Colonic mucosa (tissue), 4 donors: Measurements from ENCODE around the gene DLG2. TPM values are rescaled to one million over a fixed set of nuclear protein-coding genes. Genes with fewer than 3 reads are reported as not detected.
"Not testable (repeated sequence)": the region's sequence is repeated elsewhere in the genome, so short reads cannot be mapped to it uniquely, and the experiment has no call there.

Experiments
- DNase-seq: peaks from one replicate; pipeline ENCODE4 v3.0.0-alpha.2; 2020
- H3K27ac ChIP-seq: fragments of 200-600 bp; one replicate; pipeline ENCODE4 v1.8.0; 2021
- H3K27me3 ChIP-seq: fragments of 200-600 bp; one replicate; pipeline ENCODE4 v1.8.0; 2021
- H3K36me3 ChIP-seq: fragments of 200-600 bp; one replicate; pipeline ENCODE4 v1.8.0; 2021
- H3K4me1 ChIP-seq: fragments of 200-600 bp; one replicate; pipeline ENCODE4 v1.8.0; 2021; ENCODE audit warnings: mild to moderate bottlenecking
- H3K4me3 ChIP-seq: fragments of 200-600 bp; one replicate; pipeline ENCODE4 v1.8.0; 2021
- H3K9ac ChIP-seq, 2 donors: one replicate each; pipeline ENCODE4 v1.7.0; 2013; ENCODE audit warnings: control low read depth in 2 of 2, low read depth in 2 of 2, low read length in 2 of 2
- H3K9me3 ChIP-seq: fragments of 200-600 bp; one replicate; pipeline ENCODE4 v1.8.0; 2021
- intact Hi-C: fragments of 100-400 bp; cut with DNase I; formaldehyde crosslinking; loops from one replicate; pipeline ENCODE4 v1.14.1; 2022
- total RNA-seq, 2 donors: library from RNA; stranded (reverse); fragmentation: NEBNext Ultra II Directional in 1 of 2; extraction: Animal tissue kit (Norgen Biotek cat#: 25700) in 1 of 2; gene quantifications; one replicate each; pipeline ENCODE4 v1.2.1, GENCODE V29; 2021
- TF ChIP-seq, protein P1 (sequence below): fragments of 200-600 bp; IDR thresholded peaks from one replicate; pipeline ENCODE4 v1.8.0; 2022; ENCODE audit warnings: antibody characterized with exemption, mild to moderate bottlenecking
- donor health status: healthy.
- donor health status: DM: no; HTN: no; CAD: no.
- donor health status: DM: no; HTN: no; CAD: no.

The DLG2 gene
- total RNA-seq, 2 donors from 2014 or later, result 1.4 to 3.3 TPM

DNA sequence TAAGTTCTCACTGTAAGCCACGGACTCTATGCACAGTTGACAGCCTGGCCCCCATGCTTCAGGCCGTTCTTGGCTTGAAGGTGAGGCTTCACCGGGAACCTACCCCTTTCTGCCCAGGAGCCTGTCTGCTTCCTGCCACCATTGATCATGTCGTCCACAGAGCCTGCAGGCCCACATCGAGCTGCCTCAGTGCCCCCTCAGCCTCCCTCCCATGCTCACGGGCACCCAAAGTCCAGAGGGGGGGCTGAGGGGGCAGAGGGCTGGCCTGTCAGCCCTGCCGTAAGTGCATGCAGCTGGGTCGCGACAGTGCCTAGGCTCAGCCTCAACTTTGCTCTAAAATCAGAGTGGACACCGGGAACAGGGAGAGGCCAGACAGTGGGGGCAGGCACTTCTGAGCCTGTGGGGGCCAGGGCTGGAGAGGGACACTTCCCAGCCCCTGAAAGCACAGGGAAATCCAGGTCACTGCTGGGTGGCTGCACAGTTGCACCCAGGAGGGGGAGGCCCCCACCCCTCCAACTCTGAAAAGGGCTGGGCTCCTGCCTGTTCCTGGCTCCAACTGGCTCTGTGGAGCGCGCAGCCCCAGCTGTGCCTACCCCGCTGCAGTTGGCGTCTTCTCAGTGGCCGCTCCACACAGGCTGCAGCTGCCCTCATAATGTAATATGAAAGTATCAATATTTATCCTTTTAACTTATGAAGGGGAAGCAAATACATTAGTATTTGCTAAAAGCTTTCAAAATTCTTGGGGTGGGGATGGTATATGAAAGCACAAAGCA lies 598.6 kb downstream of the DLG2 start:
- no peaks in the 10 kb centered on the region for H3K9me3 ChIP-seq
- no peak for DNase-seq
- H3K27ac ChIP-seq, result no peak overlapping the region
- H3K4me3 ChIP-seq, result no peak overlapping the region
- no peaks in the 10 kb centered on the region for H3K4me1 ChIP-seq
- no peak overlapping the region for H3K9ac ChIP-seq
- H3K27me3 ChIP-seq, result no peaks in the 10 kb centered on the region
- TF ChIP-seq, protein P1, sequence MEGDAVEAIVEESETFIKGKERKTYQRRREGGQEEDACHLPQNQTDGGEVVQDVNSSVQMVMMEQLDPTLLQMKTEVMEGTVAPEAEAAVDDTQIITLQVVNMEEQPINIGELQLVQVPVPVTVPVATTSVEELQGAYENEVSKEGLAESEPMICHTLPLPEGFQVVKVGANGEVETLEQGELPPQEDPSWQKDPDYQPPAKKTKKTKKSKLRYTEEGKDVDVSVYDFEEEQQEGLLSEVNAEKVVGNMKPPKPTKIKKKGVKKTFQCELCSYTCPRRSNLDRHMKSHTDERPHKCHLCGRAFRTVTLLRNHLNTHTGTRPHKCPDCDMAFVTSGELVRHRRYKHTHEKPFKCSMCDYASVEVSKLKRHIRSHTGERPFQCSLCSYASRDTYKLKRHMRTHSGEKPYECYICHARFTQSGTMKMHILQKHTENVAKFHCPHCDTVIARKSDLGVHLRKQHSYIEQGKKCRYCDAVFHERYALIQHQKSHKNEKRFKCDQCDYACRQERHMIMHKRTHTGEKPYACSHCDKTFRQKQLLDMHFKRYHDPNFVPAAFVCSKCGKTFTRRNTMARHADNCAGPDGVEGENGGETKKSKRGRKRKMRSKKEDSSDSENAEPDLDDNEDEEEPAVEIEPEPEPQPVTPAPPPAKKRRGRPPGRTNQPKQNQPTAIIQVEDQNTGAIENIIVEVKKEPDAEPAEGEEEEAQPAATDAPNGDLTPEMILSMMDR, result no peak
- no peaks in the 10 kb centered on the region for H3K36me3 ChIP-seq
- intact Hi-C loops, result no loop called here

DNA sequence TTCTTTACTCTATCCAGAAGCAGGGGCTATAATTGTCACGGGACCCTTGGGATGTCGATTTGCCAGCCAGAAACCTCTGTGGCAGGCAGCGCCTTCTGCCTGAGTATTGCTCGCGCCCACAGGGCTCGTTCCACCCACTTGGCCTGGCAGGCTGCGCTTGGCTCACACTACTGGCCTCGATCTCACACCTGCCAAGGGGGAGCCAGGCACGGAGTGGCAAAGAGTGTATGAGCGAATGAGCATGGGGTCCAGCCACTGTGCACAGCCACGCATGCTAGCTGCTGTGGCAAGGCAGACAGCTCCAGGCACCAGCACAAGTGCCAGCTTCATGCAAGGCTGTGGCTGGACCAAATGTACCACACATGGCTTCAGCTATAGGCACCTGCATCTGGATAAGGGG lies 599.8 kb downstream of the DLG2 start:
- no peak overlapping the region for H3K27ac ChIP-seq
- H3K4me3 ChIP-seq, result no peak overlapping the region
- H3K4me1 ChIP-seq, result no peaks in the 10 kb centered on the region
- H3K9me3 ChIP-seq, result no peaks in the 10 kb centered on the region
- no peaks in the 10 kb centered on the region for H3K36me3 ChIP-seq
- H3K9ac ChIP-seq, result no peak overlapping the region
- intact Hi-C loops, result no loop called here
- DNase-seq, result no peak
- no peaks in the 10 kb centered on the region for H3K27me3 ChIP-seq
- TF ChIP-seq, protein P1, result no peak

DNA sequence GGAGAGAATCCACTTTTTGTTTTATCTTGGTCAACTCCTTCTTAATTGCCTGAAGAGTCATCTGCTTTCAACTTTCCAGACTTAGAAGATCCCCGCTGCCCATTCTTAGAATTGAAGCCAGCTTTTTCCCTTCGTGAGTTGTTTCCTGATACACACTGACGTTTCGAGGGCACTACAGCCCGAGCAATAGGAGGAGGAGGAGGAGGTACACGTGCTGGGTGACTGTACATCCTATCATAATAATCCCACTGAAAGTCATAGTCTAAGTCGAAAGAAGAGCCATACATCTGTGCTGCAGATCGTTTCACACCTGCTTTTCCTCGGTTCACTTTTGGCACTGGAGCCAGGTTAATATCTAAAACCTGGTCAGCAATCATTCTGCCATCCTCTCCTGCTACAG lies 606.1 kb downstream of the DLG2 start:
- Histone ChIP-seq H3K27me3 (no peaks in the 10 kb centered on the region), H3K27ac (no peak overlapping the region), H3K9ac (no peak overlapping the region), H3K36me3 (no peaks in the 10 kb centered on the region), H3K9me3 (no peaks in the 10 kb centered on the region), H3K4me1 (no peaks in the 10 kb centered on the region), H3K4me3 (no peak overlapping the region)
- TF ChIP-seq, protein P1, result no peak
- intact Hi-C loops, result no loop called here
- DNase-seq, result no peak

DNA sequence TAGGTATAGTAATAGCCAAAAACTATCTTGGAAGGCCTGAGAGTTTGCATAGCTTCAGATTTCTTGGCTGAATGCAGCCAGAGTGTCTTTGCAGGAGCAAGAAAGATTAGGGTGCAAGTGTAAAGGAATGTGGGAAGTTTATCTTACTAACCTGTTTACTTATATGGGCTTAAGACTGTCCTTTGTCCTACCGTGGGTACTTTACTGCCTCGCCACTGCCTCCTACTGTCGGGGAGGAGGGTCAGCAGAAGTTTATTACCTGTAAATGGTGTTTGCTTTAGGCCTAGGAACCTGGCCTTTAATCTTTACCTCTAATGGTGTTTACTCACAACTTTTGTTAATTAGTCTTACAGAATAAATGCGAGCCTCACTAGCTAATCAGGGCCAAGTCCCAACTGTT lies 633.8 kb downstream of the DLG2 start:
- TF ChIP-seq, protein P1, result no peak
- Histone ChIP-seq H3K27ac (no peak overlapping the region), H3K9ac (no peak overlapping the region), H3K36me3 (no peaks in the 10 kb centered on the region), H3K9me3 (no peaks in the 10 kb centered on the region), H3K27me3 (no peaks in the 10 kb centered on the region), H3K4me3 (no peak overlapping the region), H3K4me1 (no peaks in the 10 kb centered on the region)
- intact Hi-C loops, result loop anchor here (10.0 kb wide), 1 partner anchor 199 kb away; no protein-coding TSS in a partner anchor
- peak; percentile 18 for DNase-seq

DNA sequence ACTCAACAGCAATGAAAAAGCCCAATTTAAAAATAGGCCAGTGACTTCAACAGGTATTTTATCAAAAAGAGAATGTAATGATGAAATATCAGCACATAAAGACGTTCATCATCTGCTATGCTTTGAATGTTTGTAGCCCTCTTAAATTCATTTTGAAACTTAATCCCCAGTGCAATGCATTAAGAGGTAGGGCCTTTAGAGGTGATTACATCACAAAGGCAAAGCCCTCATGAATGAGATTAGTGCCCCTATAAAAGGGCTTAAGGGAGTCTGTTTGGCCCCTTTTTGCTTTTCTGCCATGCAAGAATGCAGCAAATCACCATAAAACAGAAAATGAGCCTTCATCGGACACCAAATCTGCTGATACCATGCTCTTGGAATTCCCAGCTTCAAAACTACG lies 637.0 kb downstream of the DLG2 start:
- no peaks in the 10 kb centered on the region for H3K9me3 ChIP-seq
- TF ChIP-seq, protein P1, result no peak
- no peaks in the 10 kb centered on the region for H3K4me1 ChIP-seq
- no peak overlapping the region for H3K4me3 ChIP-seq
- no peak overlapping the region for H3K27ac ChIP-seq
- H3K36me3 ChIP-seq, result no peaks in the 10 kb centered on the region
- DNase-seq, result no peak
- H3K9ac ChIP-seq, result no peak overlapping the region
- H3K27me3 ChIP-seq, result no peaks in the 10 kb centered on the region
- intact Hi-C loops, result loop anchor here (10.0 kb wide), 1 partner anchor 195 kb away; no protein-coding TSS in a partner anchor

DNA sequence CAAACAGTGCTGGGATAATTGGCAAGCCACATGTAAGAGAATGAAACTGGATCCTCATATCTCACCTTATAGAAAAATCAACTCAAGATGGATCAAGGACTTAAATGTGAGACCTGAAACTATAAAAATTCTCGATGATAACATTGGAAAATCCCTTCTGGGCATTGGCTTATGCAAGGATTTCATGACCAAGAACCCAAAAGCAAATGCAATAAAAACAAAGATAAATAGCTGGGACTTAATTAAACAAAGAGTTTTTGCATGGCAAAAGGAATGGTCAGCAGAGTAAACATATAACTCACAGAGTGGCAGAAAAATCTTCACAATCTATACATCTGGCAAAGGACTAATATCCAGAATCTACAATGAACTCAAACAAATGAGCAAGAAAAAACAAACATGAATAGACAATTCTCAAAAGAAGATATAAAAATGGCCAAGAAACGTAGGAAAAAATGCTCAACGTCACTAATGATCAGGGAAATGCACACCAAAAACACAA lies 639.4 kb downstream of the DLG2 start:
- H3K9ac ChIP-seq, intact Hi-C loops, H3K4me3 ChIP-seq, DNase-seq, H3K27ac ChIP-seq, H3K9me3 ChIP-seq, H3K36me3 ChIP-seq, H3K4me1 ChIP-seq, H3K27me3 ChIP-seq: not testable (repeated sequence)
